ENCODE data around the gene ZNF282. TPM values are rescaled to one million over a fixed set of nuclear protein-coding genes. Genes with fewer than 3 reads are reported as not detected.

The ZNF282 gene
- total RNA-seq, 2 donors from 2014 or later, result 10.7 to 12.1 TPM

DNA sequence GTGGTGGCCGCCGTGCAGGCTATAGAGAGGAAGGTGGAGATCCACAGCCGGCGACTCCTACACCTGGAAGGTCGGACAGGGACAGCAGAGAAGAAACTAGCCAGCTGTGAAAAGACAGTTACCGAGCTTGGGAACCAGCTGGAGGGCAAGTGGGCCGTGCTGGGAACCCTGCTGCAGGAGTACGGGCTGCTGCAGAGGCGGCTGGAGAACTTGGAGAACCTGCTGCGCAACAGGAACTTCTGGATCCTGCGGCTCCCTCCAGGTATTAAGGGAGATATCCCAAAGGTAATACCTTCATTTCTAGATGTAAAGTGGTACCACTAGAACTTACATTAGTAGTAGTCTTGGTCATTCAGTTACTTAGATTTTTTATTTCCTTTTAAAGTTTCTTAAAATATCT lies 41.3 kb upstream of the ZNF282 start:
- H3K27me3 ChIP-seq, result no peaks in the 10 kb centered on the region
- peaks cover 15% of the 10 kb centered on the region for H3K36me3 ChIP-seq
- H3K9me3 ChIP-seq, result no peaks in the 10 kb centered on the region
- no peak for DNase-seq (ENCODE audit: low spot score)
- no peak overlapping the region for H3K27ac ChIP-seq
- H3K4me3 ChIP-seq, result no peak overlapping the region
- peaks cover 0 to 4% of the 10 kb centered on the region in 2 donors for H3K4me1 ChIP-seq
- TF ChIP-seq, protein P1, sequence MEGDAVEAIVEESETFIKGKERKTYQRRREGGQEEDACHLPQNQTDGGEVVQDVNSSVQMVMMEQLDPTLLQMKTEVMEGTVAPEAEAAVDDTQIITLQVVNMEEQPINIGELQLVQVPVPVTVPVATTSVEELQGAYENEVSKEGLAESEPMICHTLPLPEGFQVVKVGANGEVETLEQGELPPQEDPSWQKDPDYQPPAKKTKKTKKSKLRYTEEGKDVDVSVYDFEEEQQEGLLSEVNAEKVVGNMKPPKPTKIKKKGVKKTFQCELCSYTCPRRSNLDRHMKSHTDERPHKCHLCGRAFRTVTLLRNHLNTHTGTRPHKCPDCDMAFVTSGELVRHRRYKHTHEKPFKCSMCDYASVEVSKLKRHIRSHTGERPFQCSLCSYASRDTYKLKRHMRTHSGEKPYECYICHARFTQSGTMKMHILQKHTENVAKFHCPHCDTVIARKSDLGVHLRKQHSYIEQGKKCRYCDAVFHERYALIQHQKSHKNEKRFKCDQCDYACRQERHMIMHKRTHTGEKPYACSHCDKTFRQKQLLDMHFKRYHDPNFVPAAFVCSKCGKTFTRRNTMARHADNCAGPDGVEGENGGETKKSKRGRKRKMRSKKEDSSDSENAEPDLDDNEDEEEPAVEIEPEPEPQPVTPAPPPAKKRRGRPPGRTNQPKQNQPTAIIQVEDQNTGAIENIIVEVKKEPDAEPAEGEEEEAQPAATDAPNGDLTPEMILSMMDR (IDR thresholded peaks at IDR 0.05), result no peak

DNA sequence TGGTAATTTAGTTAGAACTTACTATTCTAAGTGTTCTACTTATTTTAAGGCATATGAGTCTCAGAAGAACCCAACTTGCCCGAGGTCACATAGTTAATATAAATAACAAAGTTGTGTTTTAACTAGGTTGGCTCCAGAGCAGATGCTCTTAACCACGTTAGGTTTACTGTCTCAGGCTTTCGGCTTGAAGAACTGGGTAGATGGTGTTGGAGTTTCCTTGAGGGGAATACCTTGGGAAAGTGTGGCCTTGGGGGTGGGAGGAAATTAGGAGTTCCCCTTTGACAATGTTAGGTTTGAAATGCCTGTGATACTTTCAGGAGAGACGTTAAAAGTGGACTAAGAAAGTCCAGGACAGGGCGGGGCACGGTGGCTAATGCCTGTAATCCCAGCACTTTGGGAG lies 38.4 kb upstream of the ZNF282 start:
- no peak for DNase-seq (ENCODE audit: low spot score)
- H3K27ac ChIP-seq, result no peak overlapping the region

DNA sequence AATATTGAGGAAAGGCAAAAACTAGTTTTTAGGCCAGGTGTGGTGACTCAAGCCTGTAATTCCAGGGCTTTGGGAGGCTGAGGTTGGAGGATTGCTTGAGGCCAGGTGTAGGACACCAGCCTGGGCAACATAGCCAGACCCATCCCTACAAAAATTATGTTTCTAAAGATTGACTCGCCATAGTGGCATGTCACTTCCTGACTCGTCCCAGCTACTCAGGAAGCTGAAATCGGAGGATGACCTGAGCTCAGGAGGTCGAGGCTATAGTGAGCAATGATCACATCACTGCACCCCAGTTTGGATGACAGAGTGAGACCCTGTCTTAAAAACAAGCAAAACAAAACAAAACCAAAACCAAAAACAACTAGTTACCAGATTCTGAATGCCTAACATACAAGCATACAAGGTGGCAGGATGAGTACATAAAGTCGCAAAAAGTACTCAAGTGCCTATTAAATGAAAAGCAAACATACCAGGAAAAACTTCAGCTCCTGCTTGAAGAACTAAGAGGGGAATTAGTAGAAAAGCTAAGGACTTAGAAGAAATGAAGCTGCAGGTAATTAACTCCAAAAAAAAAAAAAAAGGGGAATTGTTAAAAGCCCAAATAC lies 34.0 kb upstream of the ZNF282 start:
- no peak overlapping the region for H3K27ac ChIP-seq
- H3K27me3 ChIP-seq, result no peaks in the 10 kb centered on the region
- H3K9me3 ChIP-seq, result no peaks in the 10 kb centered on the region
- no peak overlapping the region for H3K4me3 ChIP-seq
- no peaks in the 10 kb centered on the region for H3K4me1 ChIP-seq
- no peak for DNase-seq (ENCODE audit: low spot score)
- peaks cover 18% of the 10 kb centered on the region for H3K36me3 ChIP-seq
- TF ChIP-seq, protein P1 (IDR thresholded peaks at IDR 0.05), result no peak

More for the DNA sequence above, 38.4 kb upstream of the ZNF282 start:
- Histone ChIP-seq H3K36me3 (peaks cover 15% of the 10 kb centered on the region), H3K4me3 (no peak overlapping the region), H3K4me1 (no peaks in the 10 kb centered on the region), H3K9me3 (no peaks in the 10 kb centered on the region), H3K27me3 (no peaks in the 10 kb centered on the region)
- TF ChIP-seq, protein P1 (IDR thresholded peaks at IDR 0.05), result no peak

DNA sequence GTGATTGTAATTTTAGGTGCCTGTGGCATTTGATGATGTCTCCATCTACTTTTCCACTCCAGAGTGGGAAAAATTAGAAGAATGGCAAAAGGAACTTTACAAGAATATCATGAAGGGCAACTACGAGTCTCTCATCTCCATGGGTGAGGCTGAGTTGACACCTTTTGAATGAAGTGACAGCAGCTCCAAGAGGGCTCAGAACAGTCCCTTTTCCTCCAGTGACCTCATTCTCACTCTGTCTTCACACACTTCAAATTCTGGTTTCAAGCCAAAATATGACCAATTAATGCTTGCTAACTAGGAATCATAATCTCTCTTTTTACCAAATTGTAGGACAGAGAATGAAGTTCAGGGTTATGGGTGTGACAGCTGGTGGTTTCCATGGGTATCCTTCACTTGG lies 29.2 kb upstream of the ZNF282 start:
- Histone ChIP-seq H3K36me3 (peaks cover 58% of the 10 kb centered on the region), H3K4me3 (no peak overlapping the region), H3K9me3 (no peaks in the 10 kb centered on the region), H3K27me3 (no peaks in the 10 kb centered on the region), H3K4me1 (no peaks in the 10 kb centered on the region), H3K27ac (no peak overlapping the region)
- TF ChIP-seq, protein P1 (IDR thresholded peaks at IDR 0.05), result no peak
- DNase-seq (ENCODE audit: low spot score), result no peak

DNA sequence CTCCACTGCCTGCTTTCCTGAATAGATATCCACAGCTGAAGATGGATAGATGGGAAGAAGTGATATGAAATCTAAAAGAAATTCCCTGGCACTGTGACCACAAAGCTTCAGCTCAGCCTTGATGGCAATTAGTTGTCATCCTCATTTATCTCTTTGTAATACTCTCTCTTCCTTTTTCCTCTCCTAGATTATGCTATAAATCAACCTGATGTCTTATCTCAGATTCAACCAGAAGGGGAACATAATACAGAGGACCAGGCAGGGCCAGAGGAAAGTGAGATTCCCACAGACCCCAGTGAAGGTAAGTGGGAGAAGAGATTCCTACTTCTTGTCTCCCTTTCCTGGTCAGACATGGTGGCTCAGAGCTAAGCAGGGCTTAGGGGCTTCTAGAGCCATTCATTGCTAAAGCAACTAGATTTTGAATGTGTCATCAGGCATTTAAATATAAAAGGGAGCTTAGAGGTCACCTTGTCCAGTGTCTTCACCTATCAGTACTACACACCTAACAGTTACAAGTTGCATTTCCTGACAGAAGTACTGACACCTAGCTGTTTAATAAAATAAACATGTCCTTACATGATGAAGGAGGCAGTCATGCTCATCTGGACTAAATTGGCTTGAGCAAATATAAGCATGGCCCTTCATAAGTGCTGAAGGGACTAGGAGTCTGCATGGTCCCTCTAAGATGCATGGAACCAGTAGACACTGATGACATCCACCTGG lies 28.6 kb upstream of the ZNF282 start:
- no peak overlapping the region for H3K4me3 ChIP-seq
- H3K36me3 ChIP-seq, result peaks cover 58% of the 10 kb centered on the region
- no peaks in the 10 kb centered on the region for H3K9me3 ChIP-seq
- TF ChIP-seq, protein P1 (IDR thresholded peaks at IDR 0.05), result no peak
- H3K4me1 ChIP-seq, result no peaks in the 10 kb centered on the region
- H3K27me3 ChIP-seq, result no peaks in the 10 kb centered on the region
- DNase-seq (ENCODE audit: low spot score), result no peak
- no peak overlapping the region for H3K27ac ChIP-seq
